GM12878 (cell line): ENCODE data around the gene SNCAIP.

Source experiments
- ASH2L ChIP-seq: fragments of 300-600, 200-600 bp; sonication (generic); IDR thresholded peaks from 2 replicates; pipeline ENCODE4 v1.6.1; 2017; ENCODE audit warnings: low read depth, mild to moderate bottlenecking, borderline replicate concordance
- BHLHE40 ChIP-seq, 2 experiments: fragments of 450-650 bp in 1 of 2; IDR thresholded peaks; 2 replicates each; pipeline ENCODE4 v1.6.1; 2011 to 2017; ENCODE audit warnings: low read depth in 2 of 2, borderline replicate concordance in 1 of 2, improper control_type of control experiment in 1 of 2, low read length in 1 of 2, mild to moderate bottlenecking in 1 of 2
- EZH2 ChIP-seq: IDR thresholded peaks from 2 replicates; pipeline ENCODE4 v1.6.1; 2012; ENCODE audit warnings: low read depth, mild to moderate bottlenecking, control low read depth, inconsistent platforms, low read length, borderline replicate concordance; ENCODE audit not compliant: control insufficient read depth
- MTA3 ChIP-seq: IDR thresholded peaks from 2 replicates; pipeline ENCODE4 v1.6.1; 2012; ENCODE audit warnings: low read length, inconsistent platforms, borderline replicate concordance
- POLR2A ChIP-seq: IDR thresholded peaks from 2 replicates; pipeline ENCODE4 v1.6.1; 2011; ENCODE audit warnings: low read depth, mild to moderate bottlenecking, low read length
- RCOR1 ChIP-seq: conservative IDR thresholded peaks from 2 replicates; pipeline ENCODE4 v1.6.1; 2012; ENCODE audit warnings: low read depth, low read length, improper control_type of control experiment
- SMC3 ChIP-seq: IDR thresholded peaks from 2 replicates; pipeline ENCODE4 v1.6.1; 2011; ENCODE audit warnings: low read length, improper control_type of control experiment, borderline replicate concordance
- SP1 ChIP-seq: IDR thresholded peaks from one replicate; pipeline ENCODE4 v1.6.1; 2011; ENCODE audit warnings: low read depth, low read length
- SREBF2 ChIP-seq: IDR thresholded peaks from 2 replicates; pipeline ENCODE4 v1.6.1; 2012; ENCODE audit warnings: mild to moderate bottlenecking, low read length
- ZZZ3 ChIP-seq: IDR thresholded peaks from 2 replicates; pipeline ENCODE4 v1.6.1; 2011; ENCODE audit warnings: low read depth; ENCODE audit not compliant: control insufficient read depth, insufficient read length
- TF ChIP-seq, protein P1 (sequence below), 3 experiments: IDR thresholded peaks in 2 of 3; conservative IDR thresholded peaks in 1 of 3; 2 replicates each; pipeline ENCODE4 v1.5.1; 2011; ENCODE audit warnings: low read depth in 3 of 3, low read length in 3 of 3, mild to moderate bottlenecking in 3 of 3, control low read depth in 2 of 3, moderate library complexity in 2 of 3, inconsistent platforms in 1 of 3, mixed read lengths in 1 of 3; ENCODE audit not compliant: control insufficient read depth in 2 of 3, insufficient read depth in 1 of 3; ENCODE audit errors: extremely low read depth in 1 of 3

DNA sequence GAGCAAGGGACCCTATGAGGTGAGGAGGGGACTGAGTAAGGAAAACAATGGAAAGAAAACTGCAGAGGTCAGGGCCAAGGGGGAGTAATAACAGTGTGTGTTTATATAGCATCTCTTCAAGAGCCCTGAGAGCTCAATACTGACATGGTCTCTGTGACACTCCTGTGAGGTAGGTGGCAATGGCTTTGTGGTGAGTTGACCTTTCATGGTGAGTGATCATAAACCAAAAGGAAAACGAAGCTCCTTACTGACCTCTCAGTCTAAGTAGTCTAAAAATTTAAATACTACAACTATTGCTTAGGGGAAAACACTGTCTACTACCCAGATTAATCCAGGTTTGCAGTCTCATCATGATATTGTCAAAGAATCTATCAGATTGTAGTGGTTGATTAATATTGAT is 130.9 kb downstream of the SNCAIP start:
- TF ChIP-seq EZH2 (no peak), SREBF2 (no peak), ZZZ3 (no peak), ASH2L (no peak), RCOR1 (no peak), SP1 (no peak), BHLHE40 (IDR thresholded peaks at IDR 0.05; ENCODE audit: borderline replicate concordance in 1 of 2, low read depth in 2 of 2, low read length in 1 of 2) (no peak), SMC3 (no peak), POLR2A (no peak), MTA3 (no peak)
- TF ChIP-seq, protein P1, sequence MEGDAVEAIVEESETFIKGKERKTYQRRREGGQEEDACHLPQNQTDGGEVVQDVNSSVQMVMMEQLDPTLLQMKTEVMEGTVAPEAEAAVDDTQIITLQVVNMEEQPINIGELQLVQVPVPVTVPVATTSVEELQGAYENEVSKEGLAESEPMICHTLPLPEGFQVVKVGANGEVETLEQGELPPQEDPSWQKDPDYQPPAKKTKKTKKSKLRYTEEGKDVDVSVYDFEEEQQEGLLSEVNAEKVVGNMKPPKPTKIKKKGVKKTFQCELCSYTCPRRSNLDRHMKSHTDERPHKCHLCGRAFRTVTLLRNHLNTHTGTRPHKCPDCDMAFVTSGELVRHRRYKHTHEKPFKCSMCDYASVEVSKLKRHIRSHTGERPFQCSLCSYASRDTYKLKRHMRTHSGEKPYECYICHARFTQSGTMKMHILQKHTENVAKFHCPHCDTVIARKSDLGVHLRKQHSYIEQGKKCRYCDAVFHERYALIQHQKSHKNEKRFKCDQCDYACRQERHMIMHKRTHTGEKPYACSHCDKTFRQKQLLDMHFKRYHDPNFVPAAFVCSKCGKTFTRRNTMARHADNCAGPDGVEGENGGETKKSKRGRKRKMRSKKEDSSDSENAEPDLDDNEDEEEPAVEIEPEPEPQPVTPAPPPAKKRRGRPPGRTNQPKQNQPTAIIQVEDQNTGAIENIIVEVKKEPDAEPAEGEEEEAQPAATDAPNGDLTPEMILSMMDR (IDR thresholded peaks at IDR 0.05 in 2 of 3, conservative IDR thresholded peaks at IDR 0.05 in 1 of 3; ENCODE audit: control insufficient read depth in 2 of 3, extremely low read depth in 1 of 3, insufficient read depth in 1 of 3, low read depth in 3 of 3, low read length in 3 of 3): no peak
